IPS-20b (cell line): ENCODE measurements around the gene RPS6KA1.
"Not testable (repeated sequence)": the region's sequence is repeated elsewhere in the genome, so short reads cannot be mapped to it uniquely, and the experiment has no call there.

Experiments used
- H3K27ac ChIP-seq: one replicate; pipeline ENCODE4 v1.5.1; 2013; ENCODE audit warnings: low read length
- H3K27me3 ChIP-seq: 2 replicates; pipeline ENCODE4 v1.6.1; 2013; ENCODE audit warnings: mild to moderate bottlenecking, low read length, inconsistent platforms; ENCODE audit not compliant: insufficient read depth
- H3K36me3 ChIP-seq: 2 replicates; pipeline ENCODE4 v1.6.1; 2013; ENCODE audit warnings: low read depth, mild to moderate bottlenecking, inconsistent platforms, low read length, moderate library complexity; ENCODE audit not compliant: insufficient read depth
- H3K4me1 ChIP-seq: 2 replicates; pipeline ENCODE4 v1.6.1; 2013; ENCODE audit warnings: mild to moderate bottlenecking, control low read depth, inconsistent platforms, low read length, moderate library complexity; ENCODE audit not compliant: insufficient read depth
- H3K4me3 ChIP-seq: 2 replicates; pipeline ENCODE4 v1.5.1; 2013; ENCODE audit warnings: mild to moderate bottlenecking, low read length, inconsistent platforms
- H3K9ac ChIP-seq: 2 replicates; pipeline ENCODE4 v1.6.1; 2013; ENCODE audit warnings: low read depth, mild to moderate bottlenecking, inconsistent platforms, low read length, moderate library complexity
- H3K9me3 ChIP-seq: 2 replicates; pipeline ENCODE4 v1.6.1; 2013; ENCODE audit warnings: mild to moderate bottlenecking, low read depth, low read length, inconsistent platforms; ENCODE audit not compliant: insufficient read depth

The RPS6KA1 gene

GRCh38 chr1:26603856-26604255 lies 74.3 kb downstream of the RPS6KA1 start:
- Histone ChIP-seq H3K4me3 (no peak overlapping the region), H3K9me3 (no peaks in the 10 kb centered on the region), H3K36me3 (no peaks in the 10 kb centered on the region), H3K27me3 (no peaks in the 10 kb centered on the region), H3K27ac (no peak overlapping the region), H3K9ac (no peak overlapping the region), H3K4me1 (no peaks in the 10 kb centered on the region)

- no peak overlapping the region for H3K27ac ChIP-seq
- no peaks in the 10 kb centered on the region for H3K9me3 ChIP-seq
- H3K36me3 ChIP-seq, result no peaks in the 10 kb centered on the region
Observed at GRCh38 chr1:26607186-26607585, 77.6 kb downstream of the RPS6KA1 start.

GRCh38 chr1:26608895-26609294 lies 79.3 kb downstream of the RPS6KA1 start:
- H3K4me1 ChIP-seq, result peaks cover 6% of the 10 kb centered on the region; the same call in 1 of the 2 replicates
- no peak overlapping the region for H3K9ac ChIP-seq
- H3K9me3 ChIP-seq, result no peaks in the 10 kb centered on the region
- H3K36me3 ChIP-seq, result no peaks in the 10 kb centered on the region
- no peak overlapping the region for H3K27ac ChIP-seq
- H3K4me3 ChIP-seq, result no peak overlapping the region
- H3K27me3 ChIP-seq, result no peaks in the 10 kb centered on the region

More at GRCh38 chr1:26607186-26607585, 77.6 kb downstream of the RPS6KA1 start:
- no peaks in the 10 kb centered on the region for H3K27me3 ChIP-seq
- no peak overlapping the region for H3K9ac ChIP-seq
- peaks cover 6% of the 10 kb centered on the region; the same call in 1 of the 2 replicates for H3K4me1 ChIP-seq
- no peak overlapping the region for H3K4me3 ChIP-seq

- Histone ChIP-seq H3K9ac (no peak overlapping the region), H3K9me3 (no peaks in the 10 kb centered on the region), H3K4me1 (peaks cover 6% of the 10 kb centered on the region; the same call in 1 of the 2 replicates), H3K4me3 (no peak overlapping the region), H3K27ac (no peak overlapping the region), H3K27me3 (no peaks in the 10 kb centered on the region), H3K36me3 (no peaks in the 10 kb centered on the region)
Observed at GRCh38 chr1:26610781-26611180, 81.2 kb downstream of the RPS6KA1 start.

- H3K27me3 ChIP-seq, H3K4me3 ChIP-seq, H3K4me1 ChIP-seq, H3K9ac ChIP-seq, H3K27ac ChIP-seq, H3K9me3 ChIP-seq, H3K36me3 ChIP-seq: not testable (repeated sequence)
Observed at GRCh38 chr1:26612627-26613026, 83.1 kb downstream of the RPS6KA1 start.

GRCh38 chr1:26614655-26615411 lies 85.3 kb downstream of the RPS6KA1 start:
- Histone ChIP-seq H3K4me1 (peaks cover 20% of the 10 kb centered on the region; the same call in 1 of the 2 replicates), H3K4me3 (no peak overlapping the region), H3K9ac (no peak overlapping the region), H3K9me3 (no peaks in the 10 kb centered on the region), H3K27me3 (peaks cover 11% of the 10 kb centered on the region), H3K27ac (no peak overlapping the region), H3K36me3 (no peaks in the 10 kb centered on the region)

GRCh38 chr1:26616881-26617280 lies 87.3 kb downstream of the RPS6KA1 start:
- peaks cover 11% of the 10 kb centered on the region for H3K27me3 ChIP-seq
- H3K9ac ChIP-seq, result no peak overlapping the region

GRCh38 chr1:26618561-26618960 lies 89.0 kb downstream of the RPS6KA1 start:
- Histone ChIP-seq H3K4me1 (peaks cover 17% of the 10 kb centered on the region; the same call in 1 of the 2 replicates), H3K9me3 (no peaks in the 10 kb centered on the region), H3K36me3 (no peaks in the 10 kb centered on the region), H3K4me3 (peak overlapping the region; percentile 13), H3K9ac (peak overlapping the region; percentile 26; the same call in 1 of the 2 replicates), H3K27ac (peak overlapping the region; percentile 3), H3K27me3 (peaks cover 11% of the 10 kb centered on the region)

More at GRCh38 chr1:26616881-26617280, 87.3 kb downstream of the RPS6KA1 start:
- Histone ChIP-seq H3K4me1 (peaks cover 17% of the 10 kb centered on the region; the same call in 1 of the 2 replicates), H3K4me3 (no peak overlapping the region), H3K27ac (no peak overlapping the region), H3K9me3 (no peaks in the 10 kb centered on the region), H3K36me3 (no peaks in the 10 kb centered on the region)
